Right lobe of liver (tissue), 6 donors: ENCODE data around the gene PRKN. TPM values are rescaled to one million over a fixed set of nuclear protein-coding genes. Genes with fewer than 3 reads are reported as not detected.

Source experiments
- ATAC-seq, 4 donors: fragments of 200-7000 bp; cut with Tn5 transposase; one replicate each; pipeline ENCODE4 v1.9.1; 2020; ENCODE audit warnings: mild to moderate bottlenecking in 4 of 4, moderate library complexity in 4 of 4
- DNase-seq, 3 donors: peaks; one replicate each; pipeline ENCODE4 v3.0.0-alpha.2; 2020
- H3K27ac ChIP-seq, 3 donors: fragments of 200-600 bp; one replicate each; pipeline ENCODE4 v1.8.0; 2022
- H3K27me3 ChIP-seq, 2 donors: fragments of 200-600 bp; one replicate each; pipeline ENCODE4 v1.8.0; 2022
- H3K36me3 ChIP-seq, 4 donors: fragments of 200-600 bp; sonication (generic) in 1 of 4; one replicate each; pipeline versions ENCODE4 v1.5.1 to v1.8.0; 2017 to 2022; ENCODE audit warnings: control low read depth in 1 of 4
- H3K4me1 ChIP-seq, 4 donors: fragments of 200-600 bp; sonication (generic) in 1 of 4; one replicate each; pipeline versions ENCODE4 v1.5.1 to v1.8.0; 2017 to 2022; ENCODE audit warnings: control low read depth in 1 of 4
- H3K4me3 ChIP-seq, 3 donors: fragments of 200-600 bp; one replicate each; pipeline ENCODE4 v1.8.0; 2022
- H3K9me3 ChIP-seq, 4 donors: fragments of 200-600 bp; sonication (generic) in 1 of 4; one replicate each; pipeline versions ENCODE4 v1.5.1 to v1.8.0; 2017 to 2022; ENCODE audit warnings: control low read depth in 1 of 4
- CTCF ChIP-seq, 4 donors: fragments of 200-600 bp in 3 of 4; fragments of 450-650 bp in 1 of 4; IDR thresholded peaks; one replicate each; pipeline versions ENCODE4 v1.5.1 to v1.8.0; 2016 to 2022; ENCODE audit warnings: antibody characterized with exemption in 4 of 4, mild to moderate bottlenecking in 2 of 4
- POLR2A ChIP-seq: fragments of 450-650 bp; IDR thresholded peaks from one replicate; pipeline ENCODE4 v1.6.1; 2017; ENCODE audit warnings: antibody characterized with exemption, mild to moderate bottlenecking
- WGBS: methylation state at CpG from one replicate; pipeline ENCODE4 v1.1.6; 2018; ENCODE audit warnings: low coverage, low lambda C conversion rate; ENCODE audit not compliant: insufficient coverage; ENCODE audit errors: missing lambda C conversion rate; 5-methylcytosine and 5-hydroxymethylcytosine counted together
- intact Hi-C, 2 donors: fragments of 100-400 bp; cut with DNase I; formaldehyde crosslinking; loops; one replicate each; pipeline versions ENCODE4 v1.11.2 to v1.14.1; 2022
- total RNA-seq, 6 experiments: library from RNA; depleted of rRNA in 2 of 6; stranded (reverse); fragments of >200 nt in 2 of 6; fragmentation: NEBNext Ultra II Directional in 3 of 6; extraction: Animal tissue kit (Norgen Biotek cat#: 25700) in 3 of 6; gene quantifications; one replicate each; pipeline versions ENCODE4 v1.1.0 to v1.2.4, GENCODE V29; 2016 to 2023
- donor health status: DM: no; HTN: yes; CAD: no.
- donor health status: DM: no; HTN: no; CAD: no.
- donor health status: DM: no; HTN: no; CAD: no.
- donor health status: DM: no; HTN: yes; CAD: no.
- donor health status: DM: no; HTN: yes; CAD: no.

Gene PRKN
- total RNA-seq, 6 experiments from 2014 or later: 1.1 to 3.7 (median 2.2) TPM

- WGBS: 28% methylated on average over 3 of the region's 3 CpGs
- TF ChIP-seq POLR2A (no peak), CTCF (IDR thresholded peaks at IDR 0.05) (no peak)
- peak; percentile 65 to 77 (median 70) for ATAC-seq
Measured at GRCh38 chr6:162389343-162390085, 338.1 kb downstream of the PRKN start.

GRCh38 chr6:162388383-162388777 lies 339.2 kb downstream of the PRKN start:
- intact Hi-C loops: no loop called here
- Histone ChIP-seq H3K27ac (peak overlapping the region in 1 of 3 donors; percentile 60), H3K4me3 (no peak overlapping the region), H3K27me3 (no peaks in the 10 kb centered on the region), H3K4me1 (peaks cover 0 to 28% (median 2%) of the 10 kb centered on the region in 4 donors), H3K9me3 (no peaks in the 10 kb centered on the region), H3K36me3 (no peaks in the 10 kb centered on the region)
- no CpG with 5 or more reads among the region's 2 CpGs for WGBS
- peak; percentile 74 to 85 (median 82) for ATAC-seq
- TF ChIP-seq CTCF (IDR thresholded peaks at IDR 0.05): no peak
- TF ChIP-seq POLR2A: no peak
- peak in 2 of 3 donors; percentile 55 to 66 for DNase-seq

More at GRCh38 chr6:162389343-162390085, 338.1 kb downstream of the PRKN start:
- no peaks in the 10 kb centered on the region for H3K9me3 ChIP-seq
- H3K4me1 ChIP-seq: peaks cover 0 to 23% (median 2%) of the 10 kb centered on the region in 4 donors
- intact Hi-C loops: no loop called here
- H3K36me3 ChIP-seq: no peaks in the 10 kb centered on the region
- H3K27ac ChIP-seq: peak overlapping the region in 1 of 3 donors; percentile 60
- H3K4me3 ChIP-seq: no peak overlapping the region
- peak in 1 of 3 donors; percentile 55 for DNase-seq
- H3K27me3 ChIP-seq: no peaks in the 10 kb centered on the region

GRCh38 chr6:162387718-162388382 lies 339.7 kb downstream of the PRKN start:
- TF ChIP-seq CTCF (IDR thresholded peaks at IDR 0.05): no peak
- TF ChIP-seq POLR2A: no peak
- H3K36me3 ChIP-seq: no peaks in the 10 kb centered on the region
- no peak overlapping the region for H3K4me3 ChIP-seq
- DNase-seq (no peak), ATAC-seq (peak in 1 of 4 donors; percentile 11)
- H3K27ac ChIP-seq: peak overlapping the region in 1 of 3 donors; percentile 14
- H3K27me3 ChIP-seq: no peaks in the 10 kb centered on the region
- no peaks in the 10 kb centered on the region for H3K9me3 ChIP-seq
- intact Hi-C loops: no loop called here
- H3K4me1 ChIP-seq: peaks cover 0 to 28% (median 2%) of the 10 kb centered on the region in 4 donors
- 83% methylated on average over 11 of the region's 15 CpGs for WGBS

- TF ChIP-seq POLR2A (no peak), CTCF (IDR thresholded peaks at IDR 0.05) (no peak)
- Histone ChIP-seq H3K9me3 (no peaks in the 10 kb centered on the region), H3K4me3 (no peak overlapping the region), H3K36me3 (no peaks in the 10 kb centered on the region), H3K4me1 (peaks cover 0 to 28% (median 2%) of the 10 kb centered on the region in 4 donors), H3K27me3 (no peaks in the 10 kb centered on the region), H3K27ac (no peak overlapping the region)
- ATAC-seq (no peak), DNase-seq (no peak)
- intact Hi-C loops: no loop called here
- WGBS: 67% methylated on average over 4 of the region's 4 CpGs
Measured at GRCh38 chr6:162385980-162386379, 341.6 kb downstream of the PRKN start.
